Coronary artery (tissue), 2 donors: ENCODE data around the gene ITLN2.

Experiments
- DNase-seq: peaks from one replicate; pipeline ENCODE4 v3.0.0-alpha.2; 2017; ENCODE audit warnings: low spot score
- H3K27ac ChIP-seq, 2 donors: fragments of 200-600 bp; sonication (generic); one replicate each; pipeline ENCODE4 v1.5.1; 2016 to 2019
- H3K4me3 ChIP-seq: fragments of 200-600 bp; sonication (generic); 2 replicates; pipeline ENCODE4 v1.5.1; 2016; ENCODE audit warnings: mild to moderate bottlenecking, moderate library complexity
- TF ChIP-seq, protein P1 (sequence below): fragments of 200-600 bp; sonication (generic); IDR thresholded peaks from one replicate; pipeline ENCODE4 v1.5.1; 2019; ENCODE audit warnings: antibody characterized with exemption

ITLN2 gene

DNA sequence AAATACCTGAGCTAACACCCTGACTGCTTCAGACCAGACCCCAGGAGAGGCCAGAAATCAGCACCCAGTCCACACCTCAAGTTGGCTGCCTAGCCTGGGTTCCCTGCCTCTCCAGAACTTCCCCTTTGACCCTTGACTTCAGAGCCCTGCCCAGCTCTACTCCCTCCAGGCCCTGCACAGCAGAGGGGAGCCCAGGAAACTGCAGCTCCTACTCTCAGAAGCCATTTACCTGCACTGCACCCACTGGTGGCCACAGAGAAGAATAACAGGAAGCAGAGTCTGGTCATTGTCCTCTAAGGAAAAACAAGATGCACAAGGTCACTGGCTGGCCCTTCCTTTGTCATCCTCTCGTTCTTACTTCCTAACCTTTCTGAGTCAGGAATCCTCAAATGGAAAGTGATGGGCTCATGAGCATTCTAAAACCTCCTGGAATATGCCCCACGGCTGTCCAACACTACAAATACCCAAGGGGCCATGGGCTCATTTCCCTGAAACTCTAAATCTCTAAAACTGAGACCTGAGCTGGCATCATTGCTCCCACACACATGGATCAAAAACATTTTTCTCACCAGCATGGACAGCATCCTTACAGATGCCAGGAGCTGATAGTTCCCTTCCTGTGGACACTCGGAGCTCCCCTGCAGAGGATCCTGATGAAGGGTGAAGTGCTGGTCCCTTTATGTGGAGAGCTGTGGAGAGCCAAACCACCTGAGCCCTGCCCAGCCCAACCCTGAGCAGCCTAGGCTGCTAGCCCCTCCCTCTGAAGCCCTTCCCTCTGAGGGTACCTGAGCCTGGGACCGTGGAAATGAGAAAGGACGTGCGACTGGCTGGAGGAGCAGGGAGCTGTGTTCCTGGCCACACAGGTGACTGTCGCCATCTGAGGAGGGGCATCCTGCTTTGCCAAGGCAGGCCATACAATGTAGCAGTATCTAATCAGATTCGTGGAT lies at the start of gene ITLN2:
Gene ITLN2, minus strand, starts transcription at position 652 of the 947 bp plus-strand sequence. Its CDS starts 68 bp downstream, at position 584.
- Histone ChIP-seq H3K27ac (peak within 1 kb of the TSS in 1 of 2 donors; percentile 11), H3K4me3 (no peak within 1 kb of the TSS)
- no peak for DNase-seq
- TF ChIP-seq, protein P1, sequence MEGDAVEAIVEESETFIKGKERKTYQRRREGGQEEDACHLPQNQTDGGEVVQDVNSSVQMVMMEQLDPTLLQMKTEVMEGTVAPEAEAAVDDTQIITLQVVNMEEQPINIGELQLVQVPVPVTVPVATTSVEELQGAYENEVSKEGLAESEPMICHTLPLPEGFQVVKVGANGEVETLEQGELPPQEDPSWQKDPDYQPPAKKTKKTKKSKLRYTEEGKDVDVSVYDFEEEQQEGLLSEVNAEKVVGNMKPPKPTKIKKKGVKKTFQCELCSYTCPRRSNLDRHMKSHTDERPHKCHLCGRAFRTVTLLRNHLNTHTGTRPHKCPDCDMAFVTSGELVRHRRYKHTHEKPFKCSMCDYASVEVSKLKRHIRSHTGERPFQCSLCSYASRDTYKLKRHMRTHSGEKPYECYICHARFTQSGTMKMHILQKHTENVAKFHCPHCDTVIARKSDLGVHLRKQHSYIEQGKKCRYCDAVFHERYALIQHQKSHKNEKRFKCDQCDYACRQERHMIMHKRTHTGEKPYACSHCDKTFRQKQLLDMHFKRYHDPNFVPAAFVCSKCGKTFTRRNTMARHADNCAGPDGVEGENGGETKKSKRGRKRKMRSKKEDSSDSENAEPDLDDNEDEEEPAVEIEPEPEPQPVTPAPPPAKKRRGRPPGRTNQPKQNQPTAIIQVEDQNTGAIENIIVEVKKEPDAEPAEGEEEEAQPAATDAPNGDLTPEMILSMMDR = peak; percentile 35

DNA sequence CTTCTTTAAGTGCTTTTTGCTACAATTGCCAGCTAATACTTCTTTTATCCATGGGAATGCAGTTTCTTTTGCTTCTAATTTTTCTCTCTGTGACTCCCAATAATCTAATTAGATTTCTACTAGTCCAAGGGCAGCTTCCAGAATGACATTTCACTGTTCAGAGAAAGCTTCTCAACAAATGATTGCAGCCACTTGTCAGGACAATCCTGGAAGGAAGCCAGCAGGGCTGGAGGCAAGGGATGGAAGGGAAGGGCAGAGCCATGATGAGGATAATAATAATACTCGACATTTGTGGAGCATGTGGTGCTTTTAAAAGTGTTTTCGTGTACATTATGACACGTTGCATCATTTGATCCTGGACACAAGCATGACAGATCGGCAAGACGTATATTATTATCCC lies 46.9 kb upstream of the ITLN2 start:
- TF ChIP-seq, protein P1 = no peak
- H3K4me3 ChIP-seq = no peak overlapping the region
- H3K27ac ChIP-seq = no peak overlapping the region
- no peak for DNase-seq

DNA sequence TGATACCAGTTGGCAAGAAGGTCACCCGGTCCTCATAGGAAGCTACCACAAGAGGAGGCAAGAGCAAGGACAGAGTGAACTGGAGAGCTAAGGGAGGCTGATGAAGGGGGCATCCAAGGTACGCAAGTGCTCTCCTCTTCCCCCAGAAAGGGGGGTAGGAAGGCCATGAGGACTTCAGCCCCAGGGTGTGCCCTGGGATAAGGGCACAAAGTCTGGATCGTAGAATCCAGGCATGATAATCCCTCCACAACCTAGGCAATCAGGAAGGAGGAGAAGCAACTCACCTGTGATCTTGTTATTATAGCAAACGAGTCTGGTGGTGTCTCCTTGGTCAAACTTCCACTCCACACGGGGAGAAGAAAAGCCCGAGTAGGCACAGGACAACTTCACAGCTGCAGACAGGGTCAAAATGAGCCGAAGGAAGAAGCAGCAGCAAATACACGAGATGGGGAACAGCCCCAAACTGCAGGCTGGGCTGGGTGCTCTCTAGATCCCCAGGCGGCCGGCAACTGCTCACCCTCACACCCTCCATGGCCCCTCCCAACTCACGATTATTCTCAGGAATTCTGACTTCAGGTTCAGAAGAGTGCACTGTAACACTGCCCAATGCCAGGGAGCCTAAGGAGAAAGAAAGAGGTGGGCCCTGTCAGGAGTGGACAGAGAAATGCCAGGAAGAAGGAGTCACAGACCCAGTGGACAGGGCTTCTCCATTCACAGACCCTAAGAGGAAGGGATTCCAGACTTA lies 46.3 kb upstream of the ITLN2 start:
- H3K4me3 ChIP-seq = no peak overlapping the region
- TF ChIP-seq, protein P1 = no peak
- H3K27ac ChIP-seq = no peak overlapping the region
- no peak for DNase-seq

DNA sequence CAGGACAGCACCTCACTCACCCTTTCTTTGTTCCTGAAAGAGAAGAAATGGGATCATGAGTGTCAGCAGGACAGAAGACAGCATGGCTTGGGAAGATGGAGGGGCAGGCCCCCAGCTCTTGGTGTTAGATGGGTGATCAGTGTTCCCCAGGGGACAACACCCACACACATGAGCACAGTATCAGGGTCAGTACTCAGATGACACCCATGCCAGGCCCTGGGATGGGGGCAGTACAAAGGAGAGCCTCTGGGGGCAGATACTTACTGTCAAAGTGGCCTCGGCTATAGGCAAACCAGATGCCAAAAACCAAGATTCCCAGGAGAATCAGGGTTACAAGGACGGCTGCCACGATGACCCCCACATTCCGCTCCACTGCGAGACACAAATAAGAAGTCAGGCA lies 44.8 kb upstream of the ITLN2 start:
- H3K4me3 ChIP-seq = no peak overlapping the region
- no peak for DNase-seq
- TF ChIP-seq, protein P1 = no peak
- no peak overlapping the region for H3K27ac ChIP-seq

DNA sequence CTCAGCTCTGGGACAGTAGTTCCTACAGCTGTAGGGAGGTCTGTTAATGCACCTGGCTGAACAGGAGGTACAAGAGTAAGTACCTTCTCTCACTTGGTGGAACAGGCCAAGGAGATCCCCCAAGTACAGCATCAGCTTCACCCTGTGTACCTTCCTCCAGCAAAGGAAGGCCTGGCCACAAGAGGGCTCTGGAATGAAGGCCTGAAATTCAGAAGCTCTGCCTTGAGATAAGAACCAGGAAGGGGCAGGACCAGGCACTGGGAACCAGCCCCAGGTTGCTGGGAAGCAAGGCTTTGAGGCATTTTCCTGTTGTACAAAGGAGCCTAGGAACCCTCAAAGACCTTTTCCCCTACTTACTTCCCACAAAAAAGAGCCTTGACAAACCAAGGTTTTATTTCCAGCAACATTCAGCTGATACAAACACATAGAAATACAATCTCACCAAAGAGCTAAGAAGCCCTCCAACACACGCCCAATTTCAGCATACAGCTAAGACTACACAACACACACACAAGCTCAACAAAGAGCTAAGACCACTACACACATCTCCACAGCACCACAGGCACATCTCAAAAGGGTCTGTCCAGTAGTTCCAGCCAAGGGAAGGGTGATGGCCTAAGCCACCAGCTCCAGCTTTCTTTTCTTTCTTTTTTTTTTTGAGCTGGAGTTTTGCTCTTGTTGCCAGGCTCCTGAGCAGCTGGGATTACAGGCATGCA lies 42.9 kb upstream of the ITLN2 start:
- Histone ChIP-seq H3K4me3 (no peak overlapping the region), H3K27ac (peak overlapping the region in 1 of 2 donors; percentile 16)
- no peak for DNase-seq
- TF ChIP-seq, protein P1 = no peak

DNA sequence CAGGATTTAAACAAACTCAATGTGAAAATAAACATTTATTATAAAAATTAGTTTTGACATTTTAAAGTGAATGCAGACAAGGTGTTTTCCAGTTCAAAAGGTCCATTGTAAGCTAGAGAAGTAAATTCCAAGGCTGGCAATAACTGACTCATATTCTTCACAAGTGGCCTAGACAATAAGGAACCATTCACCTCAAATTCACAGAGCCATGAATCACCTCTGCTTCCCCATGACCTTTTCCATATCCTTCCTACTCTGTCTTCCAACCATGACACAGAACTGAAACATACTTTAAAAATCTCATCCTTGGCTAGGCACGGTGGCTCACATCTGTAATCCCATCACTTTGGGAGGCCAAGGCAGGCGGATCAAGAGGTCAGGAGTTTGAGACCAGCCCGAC lies 41.6 kb upstream of the ITLN2 start:
- H3K27ac ChIP-seq = no peak overlapping the region

More for the DNA sequence above, 41.6 kb upstream of the ITLN2 start:
- TF ChIP-seq, protein P1 = no peak
- no peak for DNase-seq
- H3K4me3 ChIP-seq = no peak overlapping the region
